HEK293 (cell line): ENCODE measurements around the gene HHIP.

Source experiments
- CTCF ChIA-PET: fragments of 350-600 bp; formaldehyde crosslinking; extraction: SDS; loops from one replicate; lab custom pipeline; 2021; ENCODE audit warnings: antibody characterized with exemption; lab: Yijun Ruan, JAX
- POLR2A ChIA-PET: fragments of 300-600 bp; formaldehyde crosslinking; extraction: SDS; loops from one replicate; lab custom pipeline; 2020; ENCODE audit warnings: antibody characterized with exemption, inconsistent platforms; lab: Yijun Ruan, JAX
- H3K27ac ChIP-seq: fragments of 200-500 bp; sonication (Bioruptor generic); 2 replicates; pipeline ENCODE4 v1.5.1; 2014; ENCODE audit warnings: low read depth, low read length, control low read depth, inconsistent platforms; ENCODE audit errors: extremely low read depth
- H3K36me3 ChIP-seq, 2 experiments: fragments of 200-500 bp in 1 of 2; sonication (Bioruptor generic) in 1 of 2; 1 replicate in 1 of 2; 2 replicates in 1 of 2; pipeline ENCODE4 v1.5.1; 2014 to 2017; ENCODE audit warnings: inconsistent platforms in 2 of 2, low read length in 2 of 2; ENCODE audit not compliant: control insufficient read depth in 2 of 2, insufficient read depth in 1 of 2
- H3K4me1 ChIP-seq: fragments of 200-500 bp; sonication (Bioruptor generic); 2 replicates; pipeline ENCODE4 v1.5.1; 2014; ENCODE audit warnings: mild to moderate bottlenecking, low read length, inconsistent platforms; ENCODE audit not compliant: control insufficient read depth, insufficient read depth
- H3K4me3 ChIP-seq: 2 replicates; pipeline ENCODE4 v1.5.1; 2011; ENCODE audit warnings: low read depth, mild to moderate bottlenecking, control low read depth, low read length, moderate library complexity
- H3K9me3 ChIP-seq: fragments of 200-500 bp; sonication (Bioruptor generic); 2 replicates; pipeline ENCODE4 v1.5.1; 2014; ENCODE audit warnings: low read depth, low read length, inconsistent platforms; ENCODE audit not compliant: control insufficient read depth, insufficient read depth
- ATF2 ChIP-seq: fragments of 450-650 bp; formaldehyde crosslinking; IDR thresholded peaks from 2 replicates; pipeline ENCODE4 v1.5.1; 2016; ENCODE audit warnings: missing biosample characterization, missing genetic modification characterization, low read depth
- EGR2 ChIP-seq: fragments of 450-650 bp; formaldehyde crosslinking; IDR thresholded peaks from 2 replicates; pipeline ENCODE4 v1.5.1; 2016; ENCODE audit warnings: low read depth, missing biosample characterization, missing genetic modification characterization
- GLIS1 ChIP-seq: fragments of 450-650 bp; formaldehyde crosslinking; IDR thresholded peaks from 2 replicates; pipeline ENCODE4 v1.5.1; 2016; ENCODE audit warnings: missing biosample characterization, missing genetic modification characterization
- HOXC10 ChIP-seq: sonication (generic); formaldehyde crosslinking; IDR thresholded peaks from 2 replicates; pipeline ENCODE4 v1.8.1; 2023; ENCODE audit warnings: mild to moderate bottlenecking, missing genetic modification reagents
- KLF8 ChIP-seq: fragments of 450-650 bp; formaldehyde crosslinking; IDR thresholded peaks from 2 replicates; pipeline ENCODE4 v1.5.1; 2016; ENCODE audit warnings: missing biosample characterization, missing genetic modification characterization
- PRDM10 ChIP-seq: fragments of 450-650 bp; formaldehyde crosslinking; IDR thresholded peaks from 2 replicates; pipeline ENCODE4 v1.5.1; 2016; ENCODE audit warnings: missing biosample characterization, missing genetic modification characterization
- SCRT1 ChIP-seq: fragments of 450-650 bp; formaldehyde crosslinking; IDR thresholded peaks from 2 replicates; pipeline ENCODE4 v1.5.1; 2016; ENCODE audit warnings: missing biosample characterization, missing genetic modification characterization, borderline replicate concordance
- ZBTB44 ChIP-seq: fragments of 450-650 bp; IDR thresholded peaks from 2 replicates; pipeline ENCODE4 v1.5.1; 2018; ENCODE audit warnings: missing biosample characterization, mild to moderate bottlenecking, missing genetic modification characterization
- ZFHX2 ChIP-seq: fragments of 450-650 bp; formaldehyde crosslinking; conservative IDR thresholded peaks from 2 replicates; pipeline ENCODE4 v1.5.1; 2016; ENCODE audit warnings: missing biosample characterization, missing genetic modification characterization
- ZFP41 ChIP-seq: fragments of 450-650 bp; formaldehyde crosslinking; IDR thresholded peaks from 2 replicates; pipeline ENCODE4 v1.5.1; 2016; ENCODE audit warnings: missing biosample characterization, missing genetic modification characterization, borderline replicate concordance
- ZNF121 ChIP-seq: fragments of 450-650 bp; formaldehyde crosslinking; IDR thresholded peaks from 2 replicates; pipeline ENCODE4 v1.5.1; 2016; ENCODE audit warnings: missing biosample characterization, missing genetic modification characterization
- ZNF132 ChIP-seq: fragments of 450-650 bp; formaldehyde crosslinking; IDR thresholded peaks from 2 replicates; pipeline ENCODE4 v1.5.1; 2017; ENCODE audit warnings: missing biosample characterization, missing genetic modification characterization, borderline replicate concordance
- ZNF221 ChIP-seq: fragments of 450-650 bp; formaldehyde crosslinking; IDR thresholded peaks from 2 replicates; pipeline ENCODE4 v1.5.1; 2017; ENCODE audit warnings: missing biosample characterization, missing genetic modification characterization, borderline replicate concordance
- ZNF354C ChIP-seq: fragments of 450-650 bp; formaldehyde crosslinking; IDR thresholded peaks from 2 replicates; pipeline ENCODE4 v1.5.1; 2016; ENCODE audit warnings: missing biosample characterization, missing genetic modification characterization, low read depth, borderline replicate concordance
- ZNF391 ChIP-seq: fragments of 450-650 bp; formaldehyde crosslinking; IDR thresholded peaks from 2 replicates; pipeline ENCODE4 v1.5.1; 2016; ENCODE audit warnings: low read depth, missing biosample characterization, missing genetic modification characterization, borderline replicate concordance
- ZNF549 ChIP-seq: fragments of 450-650 bp; IDR thresholded peaks from 2 replicates; pipeline ENCODE4 v1.5.1; 2018; ENCODE audit warnings: missing biosample characterization, missing genetic modification characterization, mild to moderate bottlenecking, inconsistent platforms, moderate library complexity
- ZNF621 ChIP-seq: fragments of 450-650 bp; formaldehyde crosslinking; IDR thresholded peaks from 2 replicates; pipeline ENCODE4 v1.5.1; 2017; ENCODE audit warnings: missing biosample characterization, missing genetic modification characterization
- ZNF624 ChIP-seq: fragments of 450-650 bp; formaldehyde crosslinking; IDR thresholded peaks from 2 replicates; pipeline ENCODE4 v1.5.1; 2017; ENCODE audit warnings: missing biosample characterization, missing genetic modification characterization
- ZNF660 ChIP-seq: fragments of 450-650 bp; IDR thresholded peaks from 2 replicates; pipeline ENCODE4 v1.5.1; 2018; ENCODE audit warnings: missing biosample characterization, mild to moderate bottlenecking, missing genetic modification characterization
- ZNF830 ChIP-seq: fragments of 450-650 bp; IDR thresholded peaks from 2 replicates; pipeline ENCODE4 v1.5.0; 2018; ENCODE audit warnings: missing biosample characterization, missing genetic modification characterization, low read depth, mild to moderate bottlenecking, moderate library complexity
- ZSCAN23 ChIP-seq: fragments of 450-650 bp; formaldehyde crosslinking; IDR thresholded peaks from 2 replicates; pipeline ENCODE4 v1.5.1; 2016; ENCODE audit warnings: missing biosample characterization, missing genetic modification characterization
- TF ChIP-seq, protein P1 (sequence below): fragments of 450-650 bp; formaldehyde crosslinking; IDR thresholded peaks from 2 replicates; pipeline ENCODE4 v1.5.1; 2017; ENCODE audit warnings: missing biosample characterization, missing genetic modification characterization
- TF ChIP-seq, protein P2 (sequence below): fragments of 450-650 bp; formaldehyde crosslinking; conservative IDR thresholded peaks from 2 replicates; pipeline ENCODE4 v1.5.1; 2016; ENCODE audit warnings: low read depth, missing biosample characterization, missing genetic modification characterization

HHIP gene

DNA sequence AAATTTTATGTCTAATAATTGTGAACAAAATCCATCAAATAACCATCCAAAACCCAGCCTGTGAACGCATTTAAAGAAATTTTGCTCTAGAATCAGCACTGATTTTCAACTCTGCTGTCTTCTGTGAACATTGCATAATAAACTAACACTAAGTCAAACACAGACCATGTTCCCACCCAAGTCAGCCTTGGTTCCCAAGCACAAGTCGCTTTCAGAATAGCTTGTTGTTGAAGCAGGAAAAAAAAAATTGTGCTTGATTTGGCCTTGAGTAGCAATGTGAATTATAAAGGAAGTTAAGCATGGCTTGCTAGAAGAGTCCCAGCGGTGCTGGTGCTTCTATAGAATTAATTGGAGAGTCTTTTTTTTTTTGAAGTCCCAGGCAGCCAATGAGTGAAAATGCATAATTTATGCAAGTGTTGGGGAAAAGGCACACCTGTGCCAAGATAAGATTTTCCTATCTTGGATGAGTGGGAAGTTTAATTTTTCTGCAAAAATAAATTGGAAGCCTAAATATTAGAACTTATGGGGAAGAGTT lies 42.1 kb downstream of the HHIP start (continued):
- no peak for TF ChIP-seq PRDM10 (tag by site-specific recombination)
- TF ChIP-seq HOXC10, result no peak
- TF ChIP-seq ZNF549 (tag by site-specific recombination), result no peak
- no peak for TF ChIP-seq KLF8 (tag by site-specific recombination)
- no peak for TF ChIP-seq ZNF830
- no peak for TF ChIP-seq ZNF132 (tag by site-specific recombination)
- TF ChIP-seq ZFP41 (tag by site-specific recombination), result no peak
- no peak for TF ChIP-seq ZNF221 (tag by site-specific recombination)

- H3K36me3 ChIP-seq, result no peaks in the 10 kb centered on the region
- no peak overlapping the region for H3K27ac ChIP-seq
- ChIA-PET POLR2A (no interaction called here), CTCF (no interaction called here)
- TF ChIP-seq ATF2 (tag by site-specific recombination) (peak; percentile 82), ZFHX2 (tag by site-specific recombination) (no peak)
- no peaks in the 10 kb centered on the region for H3K4me1 ChIP-seq
- H3K9me3 ChIP-seq, result no peaks in the 10 kb centered on the region
- H3K4me3 ChIP-seq, result no peak overlapping the region
Measured at GRCh38 chr4:144689125-144689524, 43.2 kb downstream of the HHIP start.

DNA sequence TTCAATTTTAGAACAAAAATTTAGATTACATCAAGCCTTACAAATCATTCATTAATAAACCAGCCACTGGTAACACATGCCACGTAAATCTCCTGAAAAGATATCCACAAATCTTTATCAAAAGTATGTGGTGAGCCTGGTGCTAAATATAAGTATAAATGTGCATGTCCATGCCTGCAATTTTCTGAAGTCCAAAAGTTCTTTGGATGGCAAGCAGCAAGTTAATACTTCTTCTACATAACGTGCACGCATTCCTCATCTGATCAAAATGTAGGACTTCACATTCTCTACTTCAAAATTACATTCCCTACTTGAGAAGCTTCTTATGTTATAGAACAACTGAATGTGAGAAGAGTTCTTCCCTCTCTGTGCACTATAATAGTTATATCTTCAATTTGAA lies 49.8 kb downstream of the HHIP start:
- Histone ChIP-seq H3K36me3 (no peaks in the 10 kb centered on the region), H3K9me3 (no peaks in the 10 kb centered on the region), H3K4me1 (no peaks in the 10 kb centered on the region), H3K27ac (no peak overlapping the region), H3K4me3 (no peak overlapping the region)
- POLR2A ChIA-PET, result no interaction called here
- CTCF ChIA-PET, result interaction anchor here (0.6 to 0.9 kb wide), 3 partner anchors 13 to 269 kb away, joined by 3 to 4 read pairs (median 3); no protein-coding TSS in a partner anchor
- no peak for TF ChIP-seq EGR2 (tag by site-specific recombination)
- TF ChIP-seq ZNF121 (tag by site-specific recombination), result no peak
- TF ChIP-seq, protein P1, sequence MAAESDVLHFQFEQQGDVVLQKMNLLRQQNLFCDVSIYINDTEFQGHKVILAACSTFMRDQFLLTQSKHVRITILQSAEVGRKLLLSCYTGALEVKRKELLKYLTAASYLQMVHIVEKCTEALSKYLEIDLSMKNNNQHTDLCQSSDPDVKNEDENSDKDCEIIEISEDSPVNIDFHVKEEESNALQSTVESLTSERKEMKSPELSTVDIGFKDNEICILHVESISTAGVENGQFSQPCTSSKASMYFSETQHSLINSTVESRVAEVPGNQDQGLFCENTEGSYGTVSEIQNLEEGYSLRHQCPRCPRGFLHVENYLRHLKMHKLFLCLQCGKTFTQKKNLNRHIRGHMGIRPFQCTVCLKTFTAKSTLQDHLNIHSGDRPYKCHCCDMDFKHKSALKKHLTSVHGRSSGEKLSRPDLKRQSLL, result no peak
- TF ChIP-seq ZNF624 (tag by site-specific recombination), result no peak
- no peak for TF ChIP-seq GLIS1
- TF ChIP-seq ZNF660 (tag by site-specific recombination), result no peak
- TF ChIP-seq ZNF621, result no peak
- no peak for TF ChIP-seq ZNF354C
- TF ChIP-seq ZSCAN23, result no peak
- TF ChIP-seq ZBTB44 (tag by site-specific recombination), result no peak
- no peak for TF ChIP-seq ZNF391
- TF ChIP-seq, protein P2, sequence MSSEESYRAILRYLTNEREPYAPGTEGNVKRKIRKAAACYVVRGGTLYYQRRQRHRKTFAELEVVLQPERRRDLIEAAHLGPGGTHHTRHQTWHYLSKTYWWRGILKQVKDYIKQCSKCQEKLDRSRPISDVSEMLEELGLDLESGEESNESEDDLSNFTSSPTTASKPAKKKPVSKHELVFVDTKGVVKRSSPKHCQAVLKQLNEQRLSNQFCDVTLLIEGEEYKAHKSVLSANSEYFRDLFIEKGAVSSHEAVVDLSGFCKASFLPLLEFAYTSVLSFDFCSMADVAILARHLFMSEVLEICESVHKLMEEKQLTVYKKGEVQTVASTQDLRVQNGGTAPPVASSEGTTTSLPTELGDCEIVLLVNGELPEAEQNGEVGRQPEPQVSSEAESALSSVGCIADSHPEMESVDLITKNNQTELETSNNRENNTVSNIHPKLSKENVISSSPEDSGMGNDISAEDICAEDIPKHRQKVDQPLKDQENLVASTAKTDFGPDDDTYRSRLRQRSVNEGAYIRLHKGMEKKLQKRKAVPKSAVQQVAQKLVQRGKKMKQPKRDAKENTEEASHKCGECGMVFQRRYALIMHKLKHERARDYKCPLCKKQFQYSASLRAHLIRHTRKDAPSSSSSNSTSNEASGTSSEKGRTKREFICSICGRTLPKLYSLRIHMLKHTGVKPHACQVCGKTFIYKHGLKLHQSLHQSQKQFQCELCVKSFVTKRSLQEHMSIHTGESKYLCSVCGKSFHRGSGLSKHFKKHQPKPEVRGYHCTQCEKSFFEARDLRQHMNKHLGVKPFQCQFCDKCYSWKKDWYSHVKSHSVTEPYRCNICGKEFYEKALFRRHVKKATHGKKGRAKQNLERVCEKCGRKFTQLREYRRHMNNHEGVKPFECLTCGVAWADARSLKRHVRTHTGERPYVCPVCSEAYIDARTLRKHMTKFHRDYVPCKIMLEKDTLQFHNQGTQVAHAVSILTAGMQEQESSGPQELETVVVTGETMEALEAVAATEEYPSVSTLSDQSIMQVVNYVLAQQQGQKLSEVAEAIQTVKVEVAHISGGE, result no peak
- no peak for TF ChIP-seq SCRT1 (tag by site-specific recombination)
